ENCODE results near the gene UBR3.

GRCh38 chr2:169803480-169803879 lies 23.8 kb upstream of the UBR3 start:
- TF ChIP-seq, protein P1, sequence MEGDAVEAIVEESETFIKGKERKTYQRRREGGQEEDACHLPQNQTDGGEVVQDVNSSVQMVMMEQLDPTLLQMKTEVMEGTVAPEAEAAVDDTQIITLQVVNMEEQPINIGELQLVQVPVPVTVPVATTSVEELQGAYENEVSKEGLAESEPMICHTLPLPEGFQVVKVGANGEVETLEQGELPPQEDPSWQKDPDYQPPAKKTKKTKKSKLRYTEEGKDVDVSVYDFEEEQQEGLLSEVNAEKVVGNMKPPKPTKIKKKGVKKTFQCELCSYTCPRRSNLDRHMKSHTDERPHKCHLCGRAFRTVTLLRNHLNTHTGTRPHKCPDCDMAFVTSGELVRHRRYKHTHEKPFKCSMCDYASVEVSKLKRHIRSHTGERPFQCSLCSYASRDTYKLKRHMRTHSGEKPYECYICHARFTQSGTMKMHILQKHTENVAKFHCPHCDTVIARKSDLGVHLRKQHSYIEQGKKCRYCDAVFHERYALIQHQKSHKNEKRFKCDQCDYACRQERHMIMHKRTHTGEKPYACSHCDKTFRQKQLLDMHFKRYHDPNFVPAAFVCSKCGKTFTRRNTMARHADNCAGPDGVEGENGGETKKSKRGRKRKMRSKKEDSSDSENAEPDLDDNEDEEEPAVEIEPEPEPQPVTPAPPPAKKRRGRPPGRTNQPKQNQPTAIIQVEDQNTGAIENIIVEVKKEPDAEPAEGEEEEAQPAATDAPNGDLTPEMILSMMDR (IDR thresholded peaks at IDR 0.05): no peak
- TF ChIP-seq POLR2A (IDR thresholded peaks at IDR 0.05) (no peak), EP300 (IDR thresholded peaks at IDR 0.05) (no peak)
